Liver (tissue), 9 donors: ENCODE measurements around the gene MKI67. TPM values are rescaled to one million over a fixed set of nuclear protein-coding genes. Genes with fewer than 3 reads are reported as not detected.

Experiments
- DNase-seq: peaks from one replicate; pipeline ENCODE4 v3.0.0-alpha.2; 2017; ENCODE audit warnings: low spot score
- H3K27ac ChIP-seq, 2 donors: one replicate each; pipeline ENCODE4 v1.7.0; 2013; ENCODE audit warnings: inconsistent platforms in 2 of 2, low read length in 2 of 2, control low read depth in 1 of 2, low read depth in 1 of 2, mild to moderate bottlenecking in 1 of 2
- H3K27me3 ChIP-seq, 4 donors: one replicate each; pipeline versions ENCODE4 v1.6.1 to v1.7.0; 2013; ENCODE audit warnings: low read length in 3 of 4, inconsistent platforms in 1 of 4, mild to moderate bottlenecking in 1 of 4, moderate library complexity in 1 of 4; ENCODE audit not compliant: control insufficient read depth in 4 of 4, insufficient read depth in 4 of 4
- H3K36me3 ChIP-seq, 4 donors: one replicate each; pipeline versions ENCODE4 v1.6.1 to v1.7.0; 2013; ENCODE audit warnings: low read length in 3 of 4, mild to moderate bottlenecking in 3 of 4, low read depth in 1 of 4, moderate library complexity in 1 of 4; ENCODE audit not compliant: control insufficient read depth in 4 of 4, insufficient read depth in 3 of 4
- H3K4me1 ChIP-seq, 4 donors: one replicate each; pipeline versions ENCODE4 v1.6.1 to v1.7.0; 2013; ENCODE audit warnings: low read length in 3 of 4, mild to moderate bottlenecking in 3 of 4, moderate library complexity in 1 of 4; ENCODE audit not compliant: control insufficient read depth in 4 of 4, insufficient read depth in 4 of 4
- H3K4me3 ChIP-seq, 3 donors: one replicate each; pipeline versions ENCODE4 v1.6.1 to v1.7.0; 2013; ENCODE audit warnings: low read length in 3 of 3, control low read depth in 1 of 3, low read depth in 1 of 3, mild to moderate bottlenecking in 1 of 3
- H3K9ac ChIP-seq, 2 donors: one replicate each; pipeline ENCODE4 v1.7.0; 2013; ENCODE audit warnings: low read length in 2 of 2, mild to moderate bottlenecking in 2 of 2, moderate library complexity in 2 of 2, control low read depth in 1 of 2, low read depth in 1 of 2
- H3K9me3 ChIP-seq, 4 donors: one replicate each; pipeline versions ENCODE4 v1.6.1 to v1.7.0; 2013; ENCODE audit warnings: low read length in 3 of 4; ENCODE audit not compliant: control insufficient read depth in 4 of 4
- EGR1 ChIP-seq, 2 donors: IDR thresholded peaks; 2 replicates each; pipeline ENCODE4 v1.6.1; 2016 to 2018; ENCODE audit warnings: antibody characterized with exemption in 2 of 2, low read depth in 2 of 2
- FOXA1 ChIP-seq: IDR thresholded peaks from 2 replicates; pipeline ENCODE4 v1.6.1; 2016; ENCODE audit warnings: antibody characterized with exemption
- FOXA2 ChIP-seq: IDR thresholded peaks from 2 replicates; pipeline ENCODE4 v1.6.1; 2016; ENCODE audit warnings: antibody characterized with exemption
- GABPA ChIP-seq, 2 donors: IDR thresholded peaks in 1 of 2; conservative IDR thresholded peaks in 1 of 2; 2 replicates each; pipeline ENCODE4 v1.6.1; 2016; ENCODE audit warnings: antibody characterized with exemption in 2 of 2, mild to moderate bottlenecking in 1 of 2, moderate library complexity in 1 of 2
- HNF4A ChIP-seq, 2 donors: conservative IDR thresholded peaks; 2 replicates each; pipeline ENCODE4 v1.6.1; 2016; ENCODE audit warnings: antibody characterized with exemption in 2 of 2, mild to moderate bottlenecking in 2 of 2
- HNF4G ChIP-seq: IDR thresholded peaks from 2 replicates; pipeline ENCODE4 v1.6.1; 2016; ENCODE audit warnings: antibody characterized with exemption
- JUND ChIP-seq, 2 donors: IDR thresholded peaks; 2 replicates each; pipeline ENCODE4 v1.6.1; 2016; ENCODE audit warnings: antibody characterized with exemption in 2 of 2
- NR2F2 ChIP-seq: IDR thresholded peaks from 2 replicates; pipeline ENCODE4 v1.6.1; 2016; ENCODE audit warnings: antibody characterized with exemption
- RAD21 ChIP-seq, 2 donors: IDR thresholded peaks; 2 replicates each; pipeline ENCODE4 v1.6.1; 2016; ENCODE audit warnings: antibody characterized with exemption in 2 of 2, mild to moderate bottlenecking in 2 of 2
- RXRA ChIP-seq, 2 donors: IDR thresholded peaks; 2 replicates each; pipeline ENCODE4 v1.6.1; 2017 to 2018; ENCODE audit warnings: antibody characterized with exemption in 2 of 2, mild to moderate bottlenecking in 1 of 2
- SP1 ChIP-seq: IDR thresholded peaks from 2 replicates; pipeline ENCODE4 v1.6.1; 2018; ENCODE audit warnings: antibody characterized with exemption, mild to moderate bottlenecking
- TAF1 ChIP-seq: conservative IDR thresholded peaks from 2 replicates; pipeline ENCODE4 v1.6.1; 2016; ENCODE audit warnings: antibody characterized with exemption, mild to moderate bottlenecking
- YY1 ChIP-seq: IDR thresholded peaks from 2 replicates; pipeline ENCODE4 v1.6.1; 2016; ENCODE audit warnings: antibody characterized with exemption, mild to moderate bottlenecking
- WGBS: extraction: QIAGEN DNeasy Blood & Tissue Kit; methylation state at CpG from one replicate; pipeline ENCODE4 v1.1.7; 2013; 5-methylcytosine and 5-hydroxymethylcytosine counted together
- polyA plus RNA-seq, 2 donors: library from polyadenylated mRNA; stranded (reverse) in 1 of 2; unstranded in 1 of 2; fragments of 200-250 nt in 1 of 2; fragments of >200 nt in 1 of 2; fragmentation: Nextera tagmentation in 1 of 2; extraction: Ambion mirVana in 1 of 2; gene quantifications; one replicate each; pipeline versions ENCODE4 v1.2.1 to v1.2.3, GENCODE V29; 2013 to 2015
- total RNA-seq, 2 donors: library from RNA; depleted of rRNA; stranded (reverse); fragments of >200 nt; gene quantifications; one replicate each; pipeline ENCODE4 v1.2.3, GENCODE V29; 2014
- TF ChIP-seq, protein P1 (sequence below): IDR thresholded peaks from 2 replicates; pipeline ENCODE4 v1.6.1; 2016; ENCODE audit warnings: antibody characterized with exemption, mild to moderate bottlenecking
- TF ChIP-seq, protein P2 (sequence below): IDR thresholded peaks from 2 replicates; pipeline ENCODE4 v1.6.1; 2016; ENCODE audit warnings: antibody characterized with exemption
- TF ChIP-seq, protein P3 (sequence below): IDR thresholded peaks from 2 replicates; pipeline ENCODE4 v1.6.1; 2016; ENCODE audit warnings: antibody characterized with exemption
- TF ChIP-seq, protein P4 (sequence below): fragments of 150-350 bp; IDR thresholded peaks from 2 replicates; pipeline ENCODE4 v1.5.1; 2017; ENCODE audit warnings: improper control_type of control experiment, low read depth, low read length; ENCODE audit not compliant: missing input control
- TF ChIP-seq, protein P5 (sequence below): IDR thresholded peaks from 2 replicates; pipeline ENCODE4 v1.6.1; 2016; ENCODE audit warnings: antibody characterized with exemption
- donor health status: healthy.
- donor health status: healthy.
- donor health status: healthy.
- donor health status: healthy.
- donor health status: healthy.

Gene MKI67
- total and polyA plus RNA-seq, 4 donors: 0.25 to 54.5 (median 1.1) TPM

DNA sequence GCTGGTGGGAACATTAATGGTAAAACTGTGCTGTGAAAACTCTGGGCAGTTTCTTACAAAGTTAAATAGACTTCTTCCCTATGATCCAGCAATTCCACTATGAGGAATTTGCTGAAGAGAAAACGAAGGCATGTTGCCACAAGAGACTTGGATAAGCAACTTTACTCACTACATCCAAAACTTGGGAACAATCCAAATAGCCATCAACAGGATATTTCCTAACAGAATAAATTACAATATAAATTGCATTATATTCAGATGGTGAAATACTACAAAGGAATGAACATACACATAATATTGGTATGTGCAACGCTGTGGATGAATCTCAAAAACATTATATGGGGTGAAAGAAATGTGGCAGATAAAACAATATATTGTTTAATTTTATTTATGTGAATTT lies 21.4 kb upstream of the MKI67 start (continued):
- no peak for TF ChIP-seq FOXA2
- no peak for TF ChIP-seq RXRA (IDR thresholded peaks at IDR 0.05)
- TF ChIP-seq, protein P1, sequence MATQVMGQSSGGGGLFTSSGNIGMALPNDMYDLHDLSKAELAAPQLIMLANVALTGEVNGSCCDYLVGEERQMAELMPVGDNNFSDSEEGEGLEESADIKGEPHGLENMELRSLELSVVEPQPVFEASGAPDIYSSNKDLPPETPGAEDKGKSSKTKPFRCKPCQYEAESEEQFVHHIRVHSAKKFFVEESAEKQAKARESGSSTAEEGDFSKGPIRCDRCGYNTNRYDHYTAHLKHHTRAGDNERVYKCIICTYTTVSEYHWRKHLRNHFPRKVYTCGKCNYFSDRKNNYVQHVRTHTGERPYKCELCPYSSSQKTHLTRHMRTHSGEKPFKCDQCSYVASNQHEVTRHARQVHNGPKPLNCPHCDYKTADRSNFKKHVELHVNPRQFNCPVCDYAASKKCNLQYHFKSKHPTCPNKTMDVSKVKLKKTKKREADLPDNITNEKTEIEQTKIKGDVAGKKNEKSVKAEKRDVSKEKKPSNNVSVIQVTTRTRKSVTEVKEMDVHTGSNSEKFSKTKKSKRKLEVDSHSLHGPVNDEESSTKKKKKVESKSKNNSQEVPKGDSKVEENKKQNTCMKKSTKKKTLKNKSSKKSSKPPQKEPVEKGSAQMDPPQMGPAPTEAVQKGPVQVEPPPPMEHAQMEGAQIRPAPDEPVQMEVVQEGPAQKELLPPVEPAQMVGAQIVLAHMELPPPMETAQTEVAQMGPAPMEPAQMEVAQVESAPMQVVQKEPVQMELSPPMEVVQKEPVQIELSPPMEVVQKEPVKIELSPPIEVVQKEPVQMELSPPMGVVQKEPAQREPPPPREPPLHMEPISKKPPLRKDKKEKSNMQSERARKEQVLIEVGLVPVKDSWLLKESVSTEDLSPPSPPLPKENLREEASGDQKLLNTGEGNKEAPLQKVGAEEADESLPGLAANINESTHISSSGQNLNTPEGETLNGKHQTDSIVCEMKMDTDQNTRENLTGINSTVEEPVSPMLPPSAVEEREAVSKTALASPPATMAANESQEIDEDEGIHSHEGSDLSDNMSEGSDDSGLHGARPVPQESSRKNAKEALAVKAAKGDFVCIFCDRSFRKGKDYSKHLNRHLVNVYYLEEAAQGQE: no peak
- TF ChIP-seq YY1: no peak
- TF ChIP-seq HNF4G: no peak

DNA sequence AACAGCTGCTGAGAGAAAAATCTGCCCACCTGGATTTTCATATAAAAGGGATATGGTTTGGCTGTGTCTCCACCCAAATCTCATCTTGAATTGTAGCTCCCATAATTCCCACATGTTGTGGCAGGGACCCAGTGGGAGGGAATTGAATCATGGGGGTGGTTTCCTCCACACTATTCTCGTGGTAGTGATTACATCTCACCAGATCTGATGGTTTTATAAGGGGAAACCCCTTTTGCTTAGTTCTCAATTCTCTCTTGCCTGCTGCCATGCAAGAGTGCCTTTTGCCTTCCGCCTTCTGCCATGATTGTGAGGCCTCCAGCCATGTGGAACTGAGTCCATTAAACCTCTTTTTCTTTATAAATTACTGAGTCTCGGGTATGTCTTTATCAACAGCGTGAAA lies 20.8 kb upstream of the MKI67 start:
- Histone ChIP-seq H3K27me3 (peaks cover 0 to 3% (median 1%) of the 10 kb centered on the region in 4 donors), H3K4me3 (no peak overlapping the region), H3K4me1 (peaks cover 0 to 5% (median 2%) of the 10 kb centered on the region in 4 donors), H3K9ac (no peak overlapping the region), H3K36me3 (peaks cover 0 to 2% (median 0%) of the 10 kb centered on the region in 4 donors), H3K9me3 (peaks cover 0 to 2% (median 0%) of the 10 kb centered on the region in 4 donors), H3K27ac (no peak overlapping the region)
- WGBS: 82% methylated on average over 4 of the region's 4 CpGs
- no peak for TF ChIP-seq NR2F2
- TF ChIP-seq, protein P2, sequence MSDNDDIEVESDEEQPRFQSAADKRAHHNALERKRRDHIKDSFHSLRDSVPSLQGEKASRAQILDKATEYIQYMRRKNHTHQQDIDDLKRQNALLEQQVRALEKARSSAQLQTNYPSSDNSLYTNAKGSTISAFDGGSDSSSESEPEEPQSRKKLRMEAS: no peak
- TF ChIP-seq YY1: no peak
- TF ChIP-seq FOXA2: no peak
- no peak for TF ChIP-seq FOXA1
- TF ChIP-seq HNF4G: no peak
- TF ChIP-seq, protein P3, sequence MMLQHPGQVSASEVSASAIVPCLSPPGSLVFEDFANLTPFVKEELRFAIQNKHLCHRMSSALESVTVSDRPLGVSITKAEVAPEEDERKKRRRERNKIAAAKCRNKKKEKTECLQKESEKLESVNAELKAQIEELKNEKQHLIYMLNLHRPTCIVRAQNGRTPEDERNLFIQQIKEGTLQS: no peak
- no peak for TF ChIP-seq SP1
- no peak for TF ChIP-seq JUND (IDR thresholded peaks at IDR 0.05)
- TF ChIP-seq, protein P4, sequence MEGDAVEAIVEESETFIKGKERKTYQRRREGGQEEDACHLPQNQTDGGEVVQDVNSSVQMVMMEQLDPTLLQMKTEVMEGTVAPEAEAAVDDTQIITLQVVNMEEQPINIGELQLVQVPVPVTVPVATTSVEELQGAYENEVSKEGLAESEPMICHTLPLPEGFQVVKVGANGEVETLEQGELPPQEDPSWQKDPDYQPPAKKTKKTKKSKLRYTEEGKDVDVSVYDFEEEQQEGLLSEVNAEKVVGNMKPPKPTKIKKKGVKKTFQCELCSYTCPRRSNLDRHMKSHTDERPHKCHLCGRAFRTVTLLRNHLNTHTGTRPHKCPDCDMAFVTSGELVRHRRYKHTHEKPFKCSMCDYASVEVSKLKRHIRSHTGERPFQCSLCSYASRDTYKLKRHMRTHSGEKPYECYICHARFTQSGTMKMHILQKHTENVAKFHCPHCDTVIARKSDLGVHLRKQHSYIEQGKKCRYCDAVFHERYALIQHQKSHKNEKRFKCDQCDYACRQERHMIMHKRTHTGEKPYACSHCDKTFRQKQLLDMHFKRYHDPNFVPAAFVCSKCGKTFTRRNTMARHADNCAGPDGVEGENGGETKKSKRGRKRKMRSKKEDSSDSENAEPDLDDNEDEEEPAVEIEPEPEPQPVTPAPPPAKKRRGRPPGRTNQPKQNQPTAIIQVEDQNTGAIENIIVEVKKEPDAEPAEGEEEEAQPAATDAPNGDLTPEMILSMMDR: no peak
- TF ChIP-seq RAD21 (IDR thresholded peaks at IDR 0.05): no peak
- no peak for TF ChIP-seq RXRA (IDR thresholded peaks at IDR 0.05)
- TF ChIP-seq, protein P1: no peak
- no peak for TF ChIP-seq EGR1 (IDR thresholded peaks at IDR 0.05; ENCODE audit: low read depth in 2 of 2)
- TF ChIP-seq, protein P5, sequence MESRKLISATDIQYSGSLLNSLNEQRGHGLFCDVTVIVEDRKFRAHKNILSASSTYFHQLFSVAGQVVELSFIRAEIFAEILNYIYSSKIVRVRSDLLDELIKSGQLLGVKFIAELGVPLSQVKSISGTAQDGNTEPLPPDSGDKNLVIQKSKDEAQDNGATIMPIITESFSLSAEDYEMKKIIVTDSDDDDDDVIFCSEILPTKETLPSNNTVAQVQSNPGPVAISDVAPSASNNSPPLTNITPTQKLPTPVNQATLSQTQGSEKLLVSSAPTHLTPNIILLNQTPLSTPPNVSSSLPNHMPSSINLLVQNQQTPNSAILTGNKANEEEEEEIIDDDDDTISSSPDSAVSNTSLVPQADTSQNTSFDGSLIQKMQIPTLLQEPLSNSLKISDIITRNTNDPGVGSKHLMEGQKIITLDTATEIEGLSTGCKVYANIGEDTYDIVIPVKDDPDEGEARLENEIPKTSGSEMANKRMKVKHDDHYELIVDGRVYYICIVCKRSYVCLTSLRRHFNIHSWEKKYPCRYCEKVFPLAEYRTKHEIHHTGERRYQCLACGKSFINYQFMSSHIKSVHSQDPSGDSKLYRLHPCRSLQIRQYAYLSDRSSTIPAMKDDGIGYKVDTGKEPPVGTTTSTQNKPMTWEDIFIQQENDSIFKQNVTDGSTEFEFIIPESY: no peak
- TF ChIP-seq TAF1: no peak
- TF ChIP-seq HNF4A (conservative IDR thresholded peaks at IDR 0.05): no peak
- no peak for TF ChIP-seq GABPA (IDR thresholded peaks at IDR 0.05 in 1 of 2, conservative IDR thresholded peaks at IDR 0.05 in 1 of 2)
- DNase-seq: no peak
